ENCODE results near the gene ZMIZ1. TPM values are rescaled to one million over a fixed set of nuclear protein-coding genes. Genes with fewer than 3 reads are reported as not detected.

ZMIZ1 gene
- total and polyA plus RNA-seq, 2 donors (not counting 1 experiment from before 2014, with no cell fraction given): 6.3 to 30.6 TPM

GRCh38 chr10:79152423-79152817, 83.7 kb downstream of the ZMIZ1 start:
- peaks cover 67% of the 10 kb centered on the region for H3K4me1 ChIP-seq (ENCODE audit: control insufficient read depth, extremely low read depth, insufficient read depth, low read length)
- no peak overlapping the region for H2AFZ ChIP-seq (ENCODE audit: low read length)
- H3K27ac ChIP-seq (ENCODE audit: insufficient read depth, low read length): peak overlapping the region; percentile 92
- no peak overlapping the region for H3K4me3 ChIP-seq (replicated peaks in 1 of 4; ENCODE audit: control extremely low read depth in 1 of 4, insufficient read depth in 1 of 4, low read depth in 3 of 4, low read length in 4 of 4)
- DNase-seq (ENCODE audit: low read depth in 2 of 2): no peak
- no peak for TF ChIP-seq CTCF (conservative IDR thresholded peaks at IDR 0.05 in 1 of 2, IDR thresholded peaks at IDR 0.05 in 1 of 2; ENCODE audit: low read depth in 1 of 2, low read length in 2 of 2)
- no peak for TF ChIP-seq EZH2 (IDR thresholded peaks at IDR 0.05; ENCODE audit: low read length, missing control alignments)
- no peak overlapping the region for H3K9ac ChIP-seq (ENCODE audit: insufficient read depth, low read length)
- H3K79me2 ChIP-seq (ENCODE audit: control insufficient read depth, insufficient read depth, low read length): peaks cover 59% of the 10 kb centered on the region
- H3K36me3 ChIP-seq (ENCODE audit: control insufficient read depth, insufficient read depth, low read length): peaks cover 7% of the 10 kb centered on the region
- no peaks in the 10 kb centered on the region for H3K27me3 ChIP-seq (ENCODE audit: control insufficient read depth, insufficient read depth, low read length)
- no peaks in the 10 kb centered on the region for H4K20me1 ChIP-seq (ENCODE audit: control insufficient read depth, extremely low read depth, insufficient read depth, low read length)
- H3K9me3 ChIP-seq (ENCODE audit: control insufficient read depth, insufficient read depth, low read depth, low read length): no peaks in the 10 kb centered on the region
- no peak overlapping the region for H3K4me2 ChIP-seq (ENCODE audit: extremely low read depth, insufficient read depth, low read length)

- Histone ChIP-seq H3K4me3 (replicated peaks in 1 of 4; ENCODE audit: control extremely low read depth in 1 of 4, insufficient read depth in 1 of 4, low read depth in 3 of 4, low read length in 4 of 4) (no peak overlapping the region), H3K27ac (ENCODE audit: insufficient read depth, low read length) (peak overlapping the region; percentile 92), H3K27me3 (ENCODE audit: control insufficient read depth, insufficient read depth, low read length) (no peaks in the 10 kb centered on the region), H4K20me1 (ENCODE audit: control insufficient read depth, extremely low read depth, insufficient read depth, low read length) (no peaks in the 10 kb centered on the region), H2AFZ (ENCODE audit: low read length) (no peak overlapping the region), H3K36me3 (ENCODE audit: control insufficient read depth, insufficient read depth, low read length) (peaks cover 5% of the 10 kb centered on the region), H3K9ac (ENCODE audit: insufficient read depth, low read length) (no peak overlapping the region), H3K4me2 (ENCODE audit: extremely low read depth, insufficient read depth, low read length) (no peak overlapping the region), H3K79me2 (ENCODE audit: control insufficient read depth, insufficient read depth, low read length) (peaks cover 64% of the 10 kb centered on the region), H3K9me3 (ENCODE audit: control insufficient read depth, insufficient read depth, low read depth, low read length) (no peaks in the 10 kb centered on the region), H3K4me1 (ENCODE audit: control insufficient read depth, extremely low read depth, insufficient read depth, low read length) (peaks cover 71% of the 10 kb centered on the region)
- no peak for DNase-seq (ENCODE audit: low read depth in 2 of 2)
- TF ChIP-seq CTCF (conservative IDR thresholded peaks at IDR 0.05 in 1 of 2, IDR thresholded peaks at IDR 0.05 in 1 of 2; ENCODE audit: low read depth in 1 of 2, low read length in 2 of 2) (no peak), EZH2 (IDR thresholded peaks at IDR 0.05; ENCODE audit: low read length, missing control alignments) (no peak)
Observed at GRCh38 chr10:79153745-79154144, 85.0 kb downstream of the ZMIZ1 start.

- peak; percentile 34 to 52 for DNase-seq (ENCODE audit: low read depth in 2 of 2)
- no peak overlapping the region for H3K4me3 ChIP-seq (replicated peaks in 1 of 4; ENCODE audit: control extremely low read depth in 1 of 4, insufficient read depth in 1 of 4, low read depth in 3 of 4, low read length in 4 of 4)
- peaks cover 73% of the 10 kb centered on the region for H3K4me1 ChIP-seq (ENCODE audit: control insufficient read depth, extremely low read depth, insufficient read depth, low read length)
- no peaks in the 10 kb centered on the region for H3K9me3 ChIP-seq (ENCODE audit: control insufficient read depth, insufficient read depth, low read depth, low read length)
- H2AFZ ChIP-seq (ENCODE audit: low read length): no peak overlapping the region
- no peak overlapping the region for H3K9ac ChIP-seq (ENCODE audit: insufficient read depth, low read length)
- no peaks in the 10 kb centered on the region for H4K20me1 ChIP-seq (ENCODE audit: control insufficient read depth, extremely low read depth, insufficient read depth, low read length)
- H3K27me3 ChIP-seq (ENCODE audit: control insufficient read depth, insufficient read depth, low read length): no peaks in the 10 kb centered on the region
- TF ChIP-seq CTCF (conservative IDR thresholded peaks at IDR 0.05 in 1 of 2, IDR thresholded peaks at IDR 0.05 in 1 of 2; ENCODE audit: low read depth in 1 of 2, low read length in 2 of 2) (peak in 1 of 2 donors; percentile 9), EZH2 (IDR thresholded peaks at IDR 0.05; ENCODE audit: low read length, missing control alignments) (no peak)
- H3K4me2 ChIP-seq (ENCODE audit: extremely low read depth, insufficient read depth, low read length): no peak overlapping the region
- peak overlapping the region; percentile 92 for H3K27ac ChIP-seq (ENCODE audit: insufficient read depth, low read length)
- peaks cover 72% of the 10 kb centered on the region for H3K79me2 ChIP-seq (ENCODE audit: control insufficient read depth, insufficient read depth, low read length)
- peaks cover 2% of the 10 kb centered on the region for H3K36me3 ChIP-seq (ENCODE audit: control insufficient read depth, insufficient read depth, low read length)
Observed at GRCh38 chr10:79155301-79156081, 86.7 kb downstream of the ZMIZ1 start.

Data from fibroblast of lung (primary cell).